SHP77 (cell line): ENCODE results near the gene CHRNB2.

Experiments
- DNase-seq, 2 experiments: peaks; one replicate each; lab custom pipeline; 2025; lab: John Stamatoyannopoulos, UW

The CHRNB2 gene

DNA sequence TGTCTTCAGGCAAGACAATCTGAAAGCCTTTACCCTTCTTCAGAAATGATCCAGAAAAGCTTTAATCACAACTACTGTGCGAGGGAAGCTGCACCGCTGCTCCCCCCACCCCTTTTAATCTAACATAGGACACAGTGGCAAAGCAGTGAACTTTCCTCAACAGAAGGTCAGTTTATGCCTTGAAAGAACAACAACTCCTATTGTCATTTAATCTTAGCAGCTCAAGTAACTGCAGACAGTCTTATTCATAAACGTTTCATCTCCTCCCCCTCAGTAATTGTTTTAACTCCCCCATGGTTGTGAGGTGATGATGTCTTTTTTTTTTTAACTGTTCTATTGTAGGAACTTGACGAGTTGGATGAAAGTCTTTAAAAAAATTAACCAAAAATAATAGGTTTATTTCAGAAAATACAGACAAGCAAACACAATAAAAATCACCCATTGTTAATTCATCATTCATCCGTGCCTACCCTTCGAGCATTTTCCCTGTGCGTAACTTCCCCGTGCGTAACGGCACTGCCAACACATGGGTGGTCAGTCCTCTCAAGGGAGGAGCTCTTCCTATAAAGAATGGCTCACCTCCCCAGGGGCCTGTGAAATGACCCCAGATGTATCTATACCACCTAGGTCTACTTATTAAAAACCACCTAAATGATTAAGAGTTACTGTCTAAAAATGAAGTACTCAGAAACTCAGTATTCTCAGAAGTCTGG lies 43.7 kb downstream of the CHRNB2 start:
- DNase-seq, result no peak

DNA sequence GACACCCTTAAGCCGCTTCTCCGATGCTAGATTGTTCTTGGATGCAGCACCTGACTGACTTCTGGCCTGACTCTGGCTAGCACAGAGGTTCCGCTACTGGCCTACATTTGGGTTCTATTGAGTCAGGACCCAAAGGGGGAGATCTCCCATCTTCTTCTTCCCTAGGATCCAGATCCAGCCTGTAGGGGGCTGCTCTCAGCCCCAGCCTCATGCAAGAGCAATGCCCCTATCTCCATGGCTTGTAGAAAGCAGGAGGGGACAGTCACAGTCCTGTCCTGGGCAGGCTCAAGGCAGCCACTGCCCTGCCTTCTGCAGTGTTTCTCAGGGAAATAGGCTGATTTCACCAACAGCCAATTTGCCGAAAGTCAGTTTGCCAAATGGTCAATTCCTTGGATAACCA lies 46.7 kb downstream of the CHRNB2 start:
- no peak for DNase-seq

DNA sequence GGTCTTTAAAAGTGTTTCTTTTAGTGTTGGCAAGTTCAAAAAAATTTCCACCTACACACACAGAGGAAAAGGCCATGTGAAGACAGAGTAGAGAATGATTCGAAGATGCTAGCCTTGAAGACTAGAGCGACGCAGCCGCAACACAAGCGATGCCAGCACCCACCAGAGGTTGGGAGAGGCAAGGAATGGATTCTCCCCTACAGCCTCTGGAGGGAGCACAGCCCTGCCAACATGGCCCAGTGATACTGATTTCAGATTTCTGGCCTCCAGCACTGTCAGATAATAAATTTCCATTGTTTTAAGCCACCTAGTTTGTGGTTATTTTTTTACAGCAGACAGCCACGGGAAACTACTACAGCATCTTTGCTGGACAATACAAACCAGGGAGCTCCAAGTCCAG lies 47.3 kb downstream of the CHRNB2 start:
- no peak for DNase-seq

DNA sequence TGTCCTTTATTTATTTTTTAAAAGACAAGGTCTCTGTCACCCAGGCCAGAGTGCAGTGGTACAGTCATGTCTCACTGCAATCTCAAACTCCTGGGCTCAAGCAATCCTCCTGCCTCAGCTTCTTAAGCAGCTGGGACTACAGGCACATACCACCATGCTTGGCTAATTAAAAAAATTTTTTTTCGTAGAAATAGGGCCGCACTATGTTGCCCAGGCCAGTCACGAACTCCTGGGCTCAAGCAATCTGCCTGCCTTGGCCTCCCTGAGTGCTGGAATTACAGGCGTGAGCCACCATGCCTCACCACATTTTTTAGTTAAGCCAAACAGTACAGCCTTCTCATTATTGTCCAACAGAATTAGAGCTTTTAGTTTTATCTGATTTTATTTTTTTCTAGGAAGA lies 47.8 kb downstream of the CHRNB2 start:
- DNase-seq, result no peak

DNA sequence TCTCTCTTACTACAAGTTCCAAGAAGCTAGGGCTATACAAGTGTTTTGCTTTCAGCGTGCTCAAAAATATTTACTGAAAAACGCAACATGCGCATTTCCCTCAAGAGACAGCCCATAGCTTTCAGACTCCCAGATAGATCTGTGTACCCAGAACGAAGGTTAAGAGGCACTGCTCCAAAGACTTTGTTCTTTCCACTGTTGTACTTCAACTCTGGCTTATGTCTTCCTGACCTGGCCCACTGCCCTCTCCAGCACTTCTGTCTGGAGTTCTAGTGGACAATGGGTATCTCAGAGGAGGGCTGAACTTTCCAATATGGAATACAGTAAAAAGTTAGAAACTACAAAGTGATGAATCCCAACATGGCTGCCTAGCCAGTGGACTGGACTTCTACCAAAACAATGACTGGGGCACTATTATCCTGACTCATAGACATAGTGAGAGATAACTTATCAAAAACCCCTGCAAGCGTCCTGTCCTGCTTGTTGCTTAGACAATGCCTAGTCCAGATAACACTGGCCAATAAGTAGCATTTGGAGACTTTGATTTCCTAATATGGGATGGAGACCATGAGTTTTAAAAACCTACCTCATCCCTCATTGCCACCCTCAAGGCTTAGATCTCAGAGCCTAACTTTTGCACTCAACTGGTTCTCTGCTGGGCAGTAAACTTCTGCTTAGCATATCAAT lies 49.2 kb downstream of the CHRNB2 start:
- DNase-seq, result no peak

DNA sequence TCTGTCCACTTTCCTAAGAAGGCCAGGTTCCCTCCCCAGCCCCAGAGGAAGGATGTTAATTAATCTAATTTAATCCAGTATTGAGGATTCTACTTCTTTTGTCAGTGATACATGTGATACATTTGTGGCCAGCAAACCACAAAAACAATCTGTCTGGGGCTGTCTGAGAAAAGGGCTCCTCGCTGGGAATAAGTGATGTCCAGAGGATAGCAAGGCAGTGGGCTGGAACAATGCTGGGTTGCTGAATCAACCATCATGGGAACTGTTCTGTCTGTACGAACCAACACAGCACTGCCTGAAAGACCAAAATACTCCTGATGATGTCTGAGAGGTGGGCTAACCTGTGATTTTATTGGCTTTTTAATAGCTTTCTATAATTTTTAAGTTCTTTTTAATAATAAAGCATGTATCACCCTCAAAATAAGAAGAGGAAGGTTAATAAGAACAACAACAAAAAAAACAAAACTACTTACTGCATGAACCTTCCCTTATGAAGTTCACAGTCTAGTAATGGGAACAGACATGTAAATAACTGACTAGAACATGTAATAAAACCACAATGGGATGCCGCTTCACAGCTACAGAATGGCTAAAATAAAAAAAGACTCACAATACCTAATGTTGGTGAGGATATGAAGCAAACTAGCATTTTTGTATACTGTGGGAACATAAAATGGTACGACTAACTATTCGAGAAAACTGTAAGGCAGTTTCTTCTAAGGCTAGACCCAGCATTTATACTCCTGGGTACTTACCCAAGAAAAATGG lies 51.8 kb downstream of the CHRNB2 start:
- no peak for DNase-seq

DNA sequence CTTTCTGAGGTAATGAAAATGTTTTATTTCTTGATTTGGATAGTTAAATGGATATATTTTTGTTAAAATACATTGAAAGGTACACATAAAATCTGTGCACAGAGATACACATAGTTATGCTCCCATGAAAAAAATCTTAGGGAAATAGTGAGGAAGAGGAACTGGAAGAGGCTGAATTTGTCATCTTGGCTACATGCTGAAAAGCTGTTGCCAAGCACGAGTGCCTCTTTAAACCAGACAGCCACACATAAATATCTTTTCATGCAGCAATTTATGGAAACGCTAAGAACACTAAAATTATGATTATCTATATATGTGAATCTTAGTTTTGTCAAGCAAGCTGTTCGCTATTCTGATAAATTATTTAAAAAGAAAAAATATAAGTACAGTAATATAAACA lies 53.2 kb downstream of the CHRNB2 start:
- DNase-seq, result no peak

DNA sequence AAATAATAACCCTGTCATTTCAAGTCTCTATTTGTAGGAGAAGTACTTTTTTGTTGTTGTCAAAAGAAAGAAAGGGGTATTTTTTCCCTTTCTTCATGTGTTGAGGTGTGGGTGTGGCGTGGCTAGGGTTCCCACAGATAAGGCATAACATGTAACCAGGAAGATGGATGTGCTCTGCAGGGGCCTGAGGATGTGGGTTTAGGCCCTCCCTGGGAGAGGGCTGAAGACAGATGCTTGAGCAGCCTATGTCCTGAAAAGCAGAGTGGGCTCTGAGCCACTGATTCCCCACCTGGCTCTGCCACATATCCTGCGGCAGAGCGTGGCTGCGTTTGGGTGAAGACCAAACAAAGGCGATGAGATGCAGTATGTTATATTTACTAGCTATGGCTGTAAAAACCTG lies 54.3 kb downstream of the CHRNB2 start:
- DNase-seq, result no peak

DNA sequence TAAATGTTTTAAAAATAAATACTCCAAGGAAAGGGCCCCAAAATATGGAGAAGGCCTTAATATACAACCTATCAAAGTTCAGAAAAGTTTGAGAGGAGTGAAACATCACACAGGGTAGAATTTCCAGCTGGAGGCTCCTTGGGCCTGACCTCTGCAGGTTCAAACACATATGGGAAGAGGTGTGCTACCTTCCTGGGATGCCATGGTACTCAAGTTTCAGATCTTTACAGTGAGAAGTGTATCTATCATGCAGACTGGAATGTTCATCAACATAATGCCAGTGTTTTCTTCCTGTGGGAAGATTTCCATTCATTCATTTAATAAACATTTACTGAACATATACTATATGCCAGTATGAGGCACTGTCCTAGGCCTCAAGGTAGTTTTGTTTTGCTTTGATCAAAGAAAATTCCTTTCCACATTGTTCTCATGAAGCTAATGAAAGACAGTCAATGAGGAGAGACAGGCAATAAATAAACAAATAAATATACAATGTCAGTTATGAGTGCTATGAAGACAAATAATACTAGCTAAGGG lies 55.0 kb downstream of the CHRNB2 start:
- no peak for DNase-seq

DNA sequence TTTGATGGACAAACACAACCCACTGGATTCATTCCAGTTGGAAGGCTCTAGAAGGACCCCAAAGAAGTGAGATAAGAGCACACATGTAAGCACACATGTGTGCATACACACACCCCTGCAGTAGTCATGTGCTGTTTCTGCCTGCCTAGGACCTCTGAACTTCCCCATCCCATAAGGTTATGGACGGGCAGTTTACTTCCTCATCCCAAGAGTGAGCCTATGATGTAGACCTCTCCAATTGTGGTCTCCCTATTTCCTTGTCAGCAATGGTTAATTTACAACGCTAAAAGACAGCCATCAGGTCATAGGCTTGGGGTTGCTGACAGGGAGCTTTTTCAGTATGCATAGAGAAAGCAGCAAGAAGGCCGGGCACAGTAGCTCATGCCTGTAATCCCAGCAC lies 55.8 kb downstream of the CHRNB2 start:
- DNase-seq, result no peak

DNA sequence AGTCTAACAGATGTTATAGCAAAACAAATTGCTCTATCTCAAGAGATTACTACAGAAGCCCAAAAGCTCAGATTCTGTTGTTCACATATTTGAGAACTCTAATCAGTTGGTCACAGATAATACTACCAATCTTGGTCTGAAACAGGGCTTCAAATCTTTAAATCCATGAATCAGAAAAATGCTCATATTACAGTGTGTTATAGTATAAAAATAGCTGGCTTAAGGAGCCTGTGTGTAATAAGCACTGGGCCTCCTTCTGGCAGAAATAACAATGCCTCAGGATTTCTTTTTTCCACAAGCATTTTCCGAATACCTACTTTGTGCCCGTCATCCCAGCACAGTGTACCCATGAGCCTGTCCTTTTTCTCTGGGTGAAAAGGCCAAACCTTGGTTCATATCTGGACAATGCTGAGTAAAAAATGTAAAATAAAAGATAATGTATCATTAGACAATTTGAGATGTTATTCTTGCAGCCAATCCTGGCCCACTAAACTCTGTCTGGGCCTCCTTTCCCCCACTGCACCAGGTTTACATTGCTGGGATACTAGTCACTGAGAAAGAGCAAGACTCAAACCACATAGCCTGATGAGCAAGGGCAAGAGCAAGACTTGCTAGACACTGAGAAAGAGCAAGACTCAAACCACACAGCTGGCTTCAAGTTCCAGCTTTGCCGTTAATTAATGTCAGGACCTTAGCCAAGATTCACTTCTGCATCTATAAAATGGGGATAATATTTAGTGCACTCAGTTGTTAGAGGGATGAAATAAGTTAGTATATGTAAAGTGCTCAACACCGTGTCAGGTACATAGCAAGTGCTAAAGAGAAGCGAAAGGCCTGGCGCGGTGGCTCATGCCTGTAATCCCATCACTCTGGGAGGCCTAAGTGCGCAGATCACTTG lies 57.4 kb downstream of the CHRNB2 start:
- DNase-seq, result no peak

DNA sequence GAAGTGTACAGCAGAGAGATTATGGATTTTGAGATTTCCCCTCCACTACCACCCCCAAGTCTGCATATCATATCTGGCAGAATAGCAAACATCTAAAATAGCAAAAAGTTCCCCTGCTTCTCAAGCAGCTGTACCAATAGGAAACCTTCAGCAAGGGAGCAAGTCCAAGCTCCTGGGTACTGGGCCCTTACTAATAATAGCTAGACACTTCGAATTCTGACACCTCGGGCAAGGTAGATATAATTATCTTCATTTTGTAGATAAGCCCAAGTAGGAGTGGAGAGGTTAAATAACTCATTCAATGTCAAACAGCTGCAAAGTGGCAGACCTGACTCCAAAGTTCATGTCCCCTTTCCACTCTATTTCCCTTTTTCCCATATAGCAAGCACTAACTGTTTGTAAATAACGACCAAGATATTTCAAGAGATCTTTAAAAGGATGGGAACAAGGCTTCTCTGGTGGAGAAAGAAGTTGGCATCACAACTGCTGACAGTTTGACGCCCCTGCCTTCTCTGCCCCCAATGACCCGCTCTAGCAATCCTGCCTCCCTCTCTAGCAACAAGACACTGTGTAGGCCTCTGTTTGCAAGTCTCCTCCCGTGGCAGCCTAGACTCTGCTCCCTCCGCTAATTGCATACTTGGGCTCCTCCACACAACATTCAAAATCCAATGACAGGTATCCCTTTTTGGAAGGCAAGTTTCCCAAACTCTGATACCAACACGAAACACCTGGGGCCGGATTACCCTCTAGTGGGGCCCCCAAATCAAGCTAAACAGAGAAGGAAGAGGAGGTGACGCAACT lies 59.1 kb downstream of the CHRNB2 start:
- no peak for DNase-seq

DNA sequence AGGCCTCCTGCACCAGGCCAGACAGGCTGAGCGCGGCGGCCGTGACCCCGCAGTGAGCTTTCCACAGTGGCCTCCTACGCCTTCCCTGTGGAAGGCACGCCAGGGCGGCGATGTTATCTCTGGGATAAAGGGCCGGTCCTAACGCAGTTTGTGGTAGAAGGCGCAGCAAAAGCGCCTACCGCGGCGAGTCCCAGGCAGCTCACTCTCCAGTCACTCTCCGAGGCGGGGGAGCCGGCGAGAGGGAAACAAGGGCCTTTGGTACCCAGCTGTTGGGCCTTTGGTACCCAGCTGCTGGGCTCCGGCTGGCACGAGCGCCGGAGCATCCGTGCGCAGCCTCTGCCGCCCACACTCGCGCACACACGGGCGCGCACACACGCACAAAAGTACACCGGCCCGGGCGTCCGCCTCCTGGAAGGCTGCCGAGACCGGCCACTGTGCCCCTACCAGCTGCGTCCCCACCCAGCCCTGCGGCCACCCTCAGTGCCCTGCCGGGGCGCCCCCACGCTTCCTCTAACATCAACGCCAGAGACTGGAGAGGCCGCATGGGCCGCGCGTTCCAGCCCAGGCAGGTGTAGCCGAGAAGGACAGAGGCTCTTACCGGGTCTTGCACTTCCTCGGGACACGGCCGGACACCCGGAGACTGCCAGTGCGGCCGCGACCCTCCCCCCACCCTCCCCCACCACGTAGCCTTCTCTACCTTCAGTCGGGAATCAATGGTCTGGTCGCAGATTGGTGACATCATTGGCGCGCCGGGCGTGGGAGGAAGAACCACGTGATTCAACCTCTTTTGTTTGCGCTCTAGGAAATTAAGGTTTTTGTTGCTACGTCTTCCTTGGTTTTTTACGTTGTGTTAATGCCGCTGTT lies 59.9 kb downstream of the CHRNB2 start:
- peak; percentile 94 to 98 for DNase-seq

DNA sequence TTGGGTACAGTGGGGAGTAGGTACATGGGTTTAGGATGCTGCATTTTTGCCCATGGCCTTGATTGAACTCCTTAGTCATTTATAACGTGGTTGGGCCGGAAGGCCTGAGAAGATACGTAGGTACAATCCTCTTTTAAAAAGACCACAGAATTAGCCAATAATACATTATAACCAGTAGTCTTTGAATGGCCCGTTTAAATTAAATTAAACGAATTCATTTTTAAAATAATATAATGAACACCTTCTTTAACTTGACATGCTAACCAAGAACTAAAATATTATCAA lies 60.5 kb downstream of the CHRNB2 start:
- no peak for DNase-seq

DNA sequence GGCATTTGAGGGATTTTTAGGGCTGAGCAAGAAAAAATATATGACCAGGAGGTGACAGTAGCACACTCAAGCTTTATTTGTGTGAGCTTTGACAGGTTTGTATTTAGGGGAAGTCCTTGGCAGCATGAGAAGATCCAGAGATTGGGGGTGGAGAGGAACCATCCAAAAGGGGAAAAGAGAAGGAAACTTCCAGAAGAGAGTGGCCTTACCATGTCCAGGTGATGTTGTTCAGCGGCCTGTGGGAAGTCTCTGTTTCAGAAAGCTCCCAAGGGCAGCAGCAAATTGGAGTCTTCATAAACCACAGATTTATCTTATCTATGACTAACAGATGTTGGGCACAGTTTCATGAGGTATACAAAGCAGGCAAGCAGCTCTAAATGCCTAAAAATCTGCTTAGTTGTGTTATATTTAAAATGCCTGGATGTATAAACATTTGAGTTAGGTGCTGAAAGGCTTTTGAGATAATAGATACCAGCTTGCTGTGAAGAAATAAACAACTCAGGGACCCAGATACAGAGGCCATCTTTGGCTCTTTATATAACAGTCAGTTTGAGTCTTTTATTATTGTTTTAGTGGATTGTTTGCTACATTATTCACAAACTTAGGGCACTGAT lies 61.6 kb downstream of the CHRNB2 start:
- no peak for DNase-seq
